ENCODE measurements around the gene VIPR1.

The VIPR1 gene

DNA sequence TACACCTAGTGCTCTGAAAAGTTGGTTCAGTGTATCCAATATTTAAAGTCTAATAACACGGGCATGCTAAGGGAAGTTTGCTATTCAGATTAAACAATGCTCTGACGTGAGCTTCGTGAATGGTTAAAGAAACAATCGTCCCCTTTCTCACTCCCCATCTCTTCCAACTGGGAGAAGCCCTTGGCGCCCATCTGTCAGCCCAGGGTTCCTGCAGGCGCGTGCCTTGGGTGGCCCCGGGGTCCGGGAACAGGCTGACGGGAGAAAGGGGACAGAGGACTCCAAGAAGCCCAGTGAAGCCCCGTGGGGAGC lies 78.9 kb downstream of the VIPR1 start:
- TF ChIP-seq ZNF274 (IDR thresholded peaks at IDR 0.05; ENCODE audit: low read depth, low read length) = no peak
- peak overlapping the region; percentile 97 for H3K4me3 ChIP-seq (ENCODE audit: low read length)

DNA sequence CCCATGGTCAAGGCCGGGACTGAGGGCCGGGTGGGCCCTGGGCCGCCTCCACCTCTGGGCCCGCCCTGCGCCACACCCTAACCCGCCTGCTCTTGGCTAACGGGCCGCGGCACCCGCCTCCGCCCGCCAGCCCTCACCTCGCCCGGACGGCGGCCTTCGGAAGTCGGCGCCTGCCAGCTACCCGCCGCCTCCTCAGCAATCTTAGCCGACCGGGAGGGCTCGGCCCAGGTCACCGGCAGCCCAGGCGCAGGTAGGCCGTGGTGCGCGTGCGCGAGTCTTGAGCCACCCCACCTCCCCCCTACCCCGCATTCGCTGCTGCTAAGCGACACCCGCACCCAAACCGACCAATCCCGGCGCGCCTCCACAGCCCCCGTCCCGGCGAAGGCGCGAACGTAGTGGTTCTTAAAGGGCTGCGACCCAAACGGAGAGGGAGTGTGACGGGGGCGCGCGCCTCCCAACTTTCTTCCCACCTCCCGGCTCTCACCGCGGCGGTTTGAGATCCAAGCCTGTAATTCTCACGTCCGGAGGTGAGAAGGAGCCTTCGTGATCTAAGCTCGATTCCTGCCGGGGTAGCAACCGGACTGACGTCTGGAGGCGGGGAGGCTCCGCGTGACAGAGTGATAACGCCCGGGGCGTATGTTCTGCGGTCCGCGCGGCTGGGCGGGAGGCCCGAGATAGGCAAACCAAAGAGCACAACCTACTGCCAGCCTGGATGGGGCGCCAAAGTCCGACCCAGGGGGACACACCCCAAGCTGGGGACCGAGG lies 79.4 kb downstream of the VIPR1 start, which contains the start of gene SEC22C:
Gene SEC22C, minus strand, starts transcription at position 259 of the 765 bp plus-strand sequence. CDS start 12,921 bp downstream, outside the sequence.
- TF ChIP-seq ZNF274 (IDR thresholded peaks at IDR 0.05; ENCODE audit: low read depth, low read length) = no peak
- peak within 1 kb of the TSS; percentile 97 for H3K4me3 ChIP-seq (ENCODE audit: low read length)

DNA sequence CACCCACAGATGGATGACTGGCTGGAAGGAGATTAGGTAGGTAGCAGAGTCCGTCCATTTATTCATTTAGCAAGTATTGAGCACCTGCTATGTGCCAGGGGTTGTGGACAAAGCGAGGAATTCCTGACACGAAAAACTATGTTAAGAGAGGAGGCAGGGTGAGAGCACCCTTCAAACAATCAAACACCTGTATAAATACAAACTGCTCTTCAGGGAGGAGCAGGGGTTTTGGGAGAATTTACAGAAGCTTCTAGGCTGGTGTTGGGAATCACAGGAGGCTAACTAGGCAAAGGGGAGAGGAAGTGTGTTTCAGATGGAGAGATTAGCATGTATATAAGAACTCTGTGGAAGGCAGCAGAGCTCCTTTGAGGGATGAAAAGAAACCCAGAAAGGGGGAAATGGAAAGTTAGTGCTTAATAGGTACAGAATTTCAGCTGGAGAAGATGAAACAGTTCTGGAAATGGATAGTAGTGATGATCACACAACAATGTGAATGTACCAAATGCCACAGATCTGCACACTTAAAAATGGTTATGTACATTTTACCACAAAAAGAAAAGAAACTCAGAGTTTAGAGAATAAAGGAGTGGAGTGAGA lies 80.1 kb downstream of the VIPR1 start:
- TF ChIP-seq ZNF274 (IDR thresholded peaks at IDR 0.05; ENCODE audit: low read depth, low read length) = no peak
- peak overlapping the region; percentile 97 for H3K4me3 ChIP-seq (ENCODE audit: low read length)

All from GM08714 (cell line).